ENCODE data around the gene NOD1. TPM values are rescaled to one million over a fixed set of nuclear protein-coding genes. Genes with fewer than 3 reads are reported as not detected.

Gene NOD1
- total and polyA plus RNA-seq, 8 donors, result 2.3 to 18.3 (median 5.5) TPM

DNA sequence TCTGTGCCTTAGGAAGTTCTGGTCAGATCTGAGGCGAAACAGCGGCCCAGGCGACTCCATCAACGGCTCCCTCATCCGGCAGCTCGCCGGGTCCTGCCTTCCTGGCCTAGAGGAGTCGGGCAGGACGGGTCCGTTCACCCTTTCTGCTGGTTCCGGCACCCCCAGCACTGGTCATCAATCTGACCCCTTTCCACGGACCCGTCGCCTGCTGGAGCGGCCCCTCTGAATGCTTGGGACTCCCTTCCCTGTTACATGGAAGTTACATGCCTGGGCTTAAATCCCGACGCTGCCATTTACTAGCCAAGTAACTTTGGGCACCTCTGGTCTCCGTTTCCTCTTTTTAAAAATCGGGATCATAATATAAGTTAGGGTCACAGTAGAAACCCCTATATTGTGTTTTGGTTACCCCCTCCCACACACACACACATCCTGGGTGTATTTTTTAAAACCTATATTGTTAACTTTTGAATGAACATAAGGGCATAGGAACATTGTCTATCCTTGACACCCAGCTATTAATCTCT lies 26.7 kb upstream of the NOD1 start:
- DNase-seq, result no peak
- intact Hi-C loops (cut with DNase I; ENCODE audit: low total_unique reads), result no loop called here
- no peaks in the 10 kb centered on the region for H3K27me3 ChIP-seq
- H3K4me1 ChIP-seq, result peaks cover 15 to 40% (median 30%) of the 10 kb centered on the region in 4 donors
- H3K27ac ChIP-seq, result peak overlapping the region; percentile 75 to 90 (median 85)
- WGBS, 5 donors, result 8 to 15% (median 10%) methylated on average over 19 of the region's 19 CpGs
- no peaks in the 10 kb centered on the region for H3K36me3 ChIP-seq
- H3K9me3 ChIP-seq, result no peaks in the 10 kb centered on the region
- peak overlapping the region; percentile 87 to 97 (median 92) for H3K4me3 ChIP-seq
- no peak for TF ChIP-seq POLR2AphosphoS5 (IDR thresholded peaks at IDR 0.05)
- TF ChIP-seq, protein P1, sequence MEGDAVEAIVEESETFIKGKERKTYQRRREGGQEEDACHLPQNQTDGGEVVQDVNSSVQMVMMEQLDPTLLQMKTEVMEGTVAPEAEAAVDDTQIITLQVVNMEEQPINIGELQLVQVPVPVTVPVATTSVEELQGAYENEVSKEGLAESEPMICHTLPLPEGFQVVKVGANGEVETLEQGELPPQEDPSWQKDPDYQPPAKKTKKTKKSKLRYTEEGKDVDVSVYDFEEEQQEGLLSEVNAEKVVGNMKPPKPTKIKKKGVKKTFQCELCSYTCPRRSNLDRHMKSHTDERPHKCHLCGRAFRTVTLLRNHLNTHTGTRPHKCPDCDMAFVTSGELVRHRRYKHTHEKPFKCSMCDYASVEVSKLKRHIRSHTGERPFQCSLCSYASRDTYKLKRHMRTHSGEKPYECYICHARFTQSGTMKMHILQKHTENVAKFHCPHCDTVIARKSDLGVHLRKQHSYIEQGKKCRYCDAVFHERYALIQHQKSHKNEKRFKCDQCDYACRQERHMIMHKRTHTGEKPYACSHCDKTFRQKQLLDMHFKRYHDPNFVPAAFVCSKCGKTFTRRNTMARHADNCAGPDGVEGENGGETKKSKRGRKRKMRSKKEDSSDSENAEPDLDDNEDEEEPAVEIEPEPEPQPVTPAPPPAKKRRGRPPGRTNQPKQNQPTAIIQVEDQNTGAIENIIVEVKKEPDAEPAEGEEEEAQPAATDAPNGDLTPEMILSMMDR (IDR thresholded peaks at IDR 0.05), result no peak
- peak in 1 of 4 donors; percentile 34 for TF ChIP-seq POLR2A (IDR thresholded peaks at IDR 0.05)

DNA sequence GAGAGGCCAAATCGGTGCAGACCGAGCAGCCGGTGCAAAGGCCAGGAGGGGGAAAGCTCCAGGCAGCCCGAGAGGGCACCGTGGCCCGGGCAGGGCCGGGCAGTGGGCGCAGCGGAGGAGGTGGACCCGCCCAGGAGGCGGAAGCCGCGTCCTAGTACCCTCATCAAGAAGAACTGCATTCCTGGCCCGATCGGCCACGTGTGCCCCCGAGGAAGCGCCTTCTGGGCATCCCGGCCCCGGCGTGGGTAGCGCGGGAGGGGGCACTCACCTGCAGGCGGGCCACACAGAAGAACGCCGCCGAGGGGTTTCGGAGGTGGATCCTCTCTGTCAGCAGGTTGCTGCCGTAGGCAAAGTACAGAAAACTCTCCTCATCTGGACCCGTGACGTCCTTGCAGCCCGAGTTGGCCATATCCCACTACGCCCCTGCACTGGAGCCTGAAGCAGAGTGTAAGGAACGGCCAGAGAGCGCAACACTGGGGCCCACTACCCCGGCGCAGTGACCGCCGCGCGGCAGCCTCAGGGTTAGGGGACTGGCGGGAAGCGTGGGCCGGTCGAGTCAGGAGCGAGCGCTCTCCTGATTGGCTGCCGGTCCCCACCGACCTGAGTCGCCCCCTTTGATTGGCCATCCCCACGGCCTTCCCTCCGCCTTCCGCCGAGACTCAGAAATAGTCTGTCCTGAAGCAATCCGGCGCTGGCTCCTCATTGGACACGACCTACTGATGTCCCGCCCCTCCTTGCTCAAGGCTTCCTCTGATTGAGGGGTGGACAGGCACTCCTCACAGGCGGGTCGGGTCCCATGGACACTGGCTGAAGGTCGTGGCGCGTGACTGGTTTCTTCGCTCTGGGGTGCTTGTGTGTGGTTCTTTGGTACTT lies 26.0 kb upstream of the NOD1 start, which contains the start of gene GGCT:
GGCT (minus strand) TSS at position 529 of the 873 bp plus-strand sequence; CDS start at position 409, 120 bp downstream.
- peak; percentile 99 for DNase-seq
- Histone ChIP-seq H3K4me3 (peak within 1 kb of the TSS; percentile 87 to 97 (median 92)), H3K9me3 (no peaks in the 10 kb centered on the region), H3K27me3 (no peaks in the 10 kb centered on the region), H3K27ac (peak within 1 kb of the TSS; percentile 75 to 90 (median 85)), H3K4me1 (peaks cover 15 to 34% (median 24%) of the 10 kb centered on the region in 4 donors), H3K36me3 (peaks cover 0 to 3% (median 0%) of the 10 kb centered on the region in 4 donors)
- 0 to 1% (median 1%) methylated on average over 35 to 64 of the region's 64 CpGs for WGBS, 5 donors
- intact Hi-C loops (cut with DNase I; ENCODE audit: low total_unique reads), result no loop called here
- TF ChIP-seq POLR2A (IDR thresholded peaks at IDR 0.05) (peak in 1 of 4 donors; percentile 7), POLR2AphosphoS5 (IDR thresholded peaks at IDR 0.05) (peak; percentile 42 to 89 (median 88))
- TF ChIP-seq, protein P1 (IDR thresholded peaks at IDR 0.05), result no peak

DNA sequence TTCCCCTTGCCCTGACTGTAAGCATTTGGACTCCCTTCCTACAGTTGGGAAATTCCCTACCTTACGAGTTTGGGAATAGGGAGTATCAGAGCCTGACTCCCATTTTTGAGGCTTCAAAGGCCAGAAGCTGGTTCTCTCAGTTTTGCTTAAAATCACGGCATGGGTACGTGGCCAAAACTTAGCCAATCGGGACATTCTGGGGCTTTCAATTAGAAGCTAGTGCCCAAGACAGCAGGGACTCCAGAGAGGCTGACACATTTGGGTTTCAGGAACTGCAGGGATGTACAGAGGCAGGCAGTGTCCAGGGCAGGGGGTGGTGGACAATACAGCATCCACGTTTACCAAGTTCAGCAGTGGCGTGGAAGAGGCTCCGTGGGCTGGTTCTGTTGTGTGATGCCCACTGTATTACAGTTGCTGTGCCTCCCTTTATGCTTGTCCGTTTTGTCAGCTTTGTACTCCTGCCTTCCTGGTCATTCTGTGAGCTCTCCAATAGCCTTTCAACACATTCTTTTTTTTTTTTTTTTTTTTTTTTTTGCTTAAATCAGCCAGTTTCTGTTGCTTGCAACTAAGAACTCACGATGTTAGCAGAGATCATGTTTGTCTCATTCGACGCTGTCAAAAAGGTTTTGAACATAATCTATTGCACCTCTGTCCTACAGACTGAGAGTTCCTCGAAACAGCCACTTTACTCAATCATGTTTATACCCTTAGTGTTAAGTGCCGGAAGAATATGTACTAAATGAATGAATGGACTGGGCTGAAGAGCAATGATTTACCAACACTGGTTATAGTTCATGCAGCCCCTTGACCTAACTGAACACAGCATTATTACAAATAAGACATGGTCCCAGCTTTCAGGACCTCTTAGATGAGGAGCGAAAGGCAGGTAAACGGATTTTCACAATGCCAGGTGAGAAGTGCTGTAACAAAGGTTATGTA lies 25.0 kb upstream of the NOD1 start:
- H3K4me3 ChIP-seq, result peak overlapping the region; percentile 87 to 97 (median 92)
- H3K27me3 ChIP-seq, result no peaks in the 10 kb centered on the region
- intact Hi-C loops (cut with DNase I; ENCODE audit: low total_unique reads), result no loop called here
- DNase-seq, result no peak
- 40 to 45% (median 42%) methylated on average over 15 of the region's 15 CpGs for WGBS, 5 donors
- peaks cover 0 to 13% (median 0%) of the 10 kb centered on the region in 4 donors for H3K36me3 ChIP-seq
- no peaks in the 10 kb centered on the region for H3K9me3 ChIP-seq
- peak overlapping the region in 3 of 5 donors; percentile 85 to 90 (median 85) for H3K27ac ChIP-seq
- no peak for TF ChIP-seq POLR2A (IDR thresholded peaks at IDR 0.05)
- TF ChIP-seq, protein P1 (IDR thresholded peaks at IDR 0.05), result no peak
- no peak for TF ChIP-seq POLR2AphosphoS5 (IDR thresholded peaks at IDR 0.05)
- TF ChIP-seq EP300 (IDR thresholded peaks at IDR 0.05), result no peak
- H3K4me1 ChIP-seq, result peaks cover 15 to 31% (median 20%) of the 10 kb centered on the region in 4 donors
